ENCODE results near the gene DNAH17.

DNAH17 gene

DNA sequence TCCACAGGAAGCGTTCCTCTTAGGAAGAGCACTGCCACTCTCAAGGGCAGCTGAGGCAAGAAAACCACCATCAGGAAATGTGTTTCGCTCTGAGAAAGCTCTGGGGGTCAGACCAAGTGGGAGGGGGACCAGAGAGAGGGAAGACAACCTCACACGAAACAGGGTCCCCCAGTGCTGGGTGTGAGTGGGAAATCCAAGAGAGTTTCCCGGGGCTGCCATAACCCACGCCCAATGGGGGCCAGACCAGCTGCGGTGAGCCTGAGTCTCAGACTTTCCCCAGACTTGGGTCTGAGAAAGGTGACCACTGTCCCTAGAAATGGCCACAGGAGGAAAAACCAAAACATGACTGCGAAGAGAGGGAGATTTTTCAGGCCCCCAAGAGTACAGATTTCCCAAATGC is 14.5 kb downstream of the DNAH17 start:
- TF ChIP-seq, protein P1, sequence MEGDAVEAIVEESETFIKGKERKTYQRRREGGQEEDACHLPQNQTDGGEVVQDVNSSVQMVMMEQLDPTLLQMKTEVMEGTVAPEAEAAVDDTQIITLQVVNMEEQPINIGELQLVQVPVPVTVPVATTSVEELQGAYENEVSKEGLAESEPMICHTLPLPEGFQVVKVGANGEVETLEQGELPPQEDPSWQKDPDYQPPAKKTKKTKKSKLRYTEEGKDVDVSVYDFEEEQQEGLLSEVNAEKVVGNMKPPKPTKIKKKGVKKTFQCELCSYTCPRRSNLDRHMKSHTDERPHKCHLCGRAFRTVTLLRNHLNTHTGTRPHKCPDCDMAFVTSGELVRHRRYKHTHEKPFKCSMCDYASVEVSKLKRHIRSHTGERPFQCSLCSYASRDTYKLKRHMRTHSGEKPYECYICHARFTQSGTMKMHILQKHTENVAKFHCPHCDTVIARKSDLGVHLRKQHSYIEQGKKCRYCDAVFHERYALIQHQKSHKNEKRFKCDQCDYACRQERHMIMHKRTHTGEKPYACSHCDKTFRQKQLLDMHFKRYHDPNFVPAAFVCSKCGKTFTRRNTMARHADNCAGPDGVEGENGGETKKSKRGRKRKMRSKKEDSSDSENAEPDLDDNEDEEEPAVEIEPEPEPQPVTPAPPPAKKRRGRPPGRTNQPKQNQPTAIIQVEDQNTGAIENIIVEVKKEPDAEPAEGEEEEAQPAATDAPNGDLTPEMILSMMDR (IDR thresholded peaks at IDR 0.05; ENCODE audit: low read depth, low read length) = no peak
- no peaks in the 10 kb centered on the region for H3K9me3 ChIP-seq (ENCODE audit: severe bottlenecking)
- no peak overlapping the region for H3K27ac ChIP-seq
- no peak overlapping the region for H3K4me3 ChIP-seq (ENCODE audit: low read depth, low read length)
- H3K27me3 ChIP-seq (ENCODE audit: insufficient read depth, low read depth, severe bottlenecking) = no peaks in the 10 kb centered on the region
- no peak for DNase-seq
- no peaks in the 10 kb centered on the region for H3K36me3 ChIP-seq

DNA sequence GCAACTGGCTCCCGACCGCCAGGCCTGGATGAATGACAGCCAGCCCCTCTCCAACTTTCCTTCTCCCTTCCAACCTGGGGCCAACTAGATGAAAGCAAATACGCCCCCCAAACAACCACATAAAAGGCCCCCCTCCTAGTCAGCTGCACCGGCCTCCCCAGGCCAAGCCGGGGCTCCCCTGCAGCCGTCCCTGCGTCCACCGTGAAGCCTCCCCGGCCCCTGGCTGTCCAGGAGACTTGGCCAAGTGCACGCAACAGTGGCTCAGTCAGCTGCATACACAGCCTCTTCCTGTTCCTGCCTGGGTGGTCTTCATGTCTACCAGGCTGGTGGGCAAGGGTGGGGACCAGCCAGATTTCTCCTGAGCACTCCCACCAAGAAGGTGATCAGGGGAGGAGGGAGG is 16.0 kb downstream of the DNAH17 start:
- TF ChIP-seq, protein P1 (IDR thresholded peaks at IDR 0.05; ENCODE audit: low read depth, low read length) = no peak
- H3K4me3 ChIP-seq (ENCODE audit: low read depth, low read length) = no peak overlapping the region
- no peaks in the 10 kb centered on the region for H3K36me3 ChIP-seq
- H3K9me3 ChIP-seq (ENCODE audit: severe bottlenecking) = no peaks in the 10 kb centered on the region
- no peak overlapping the region for H3K27ac ChIP-seq
- H3K27me3 ChIP-seq (ENCODE audit: insufficient read depth, low read depth, severe bottlenecking) = no peaks in the 10 kb centered on the region
- no peak for DNase-seq

DNA sequence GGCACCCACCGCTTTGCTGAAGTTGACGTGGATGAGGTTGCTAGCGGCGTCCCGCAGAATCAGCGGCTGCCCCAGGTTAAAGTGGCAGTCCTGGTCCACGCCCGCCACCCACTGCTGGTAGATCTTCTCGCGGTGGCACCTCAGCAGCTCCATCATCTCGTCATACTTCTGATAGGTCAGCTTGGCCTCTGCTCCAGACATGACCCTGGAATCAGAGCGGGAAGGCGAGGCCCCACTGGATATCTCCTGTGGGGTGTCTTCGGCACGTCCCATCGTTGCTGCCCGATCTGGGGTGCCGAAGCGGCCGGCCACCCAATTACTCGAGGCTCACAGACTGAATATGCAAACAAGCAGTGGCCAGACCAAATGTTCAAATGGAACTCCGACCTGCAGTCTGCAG is 16.5 kb downstream of the DNAH17 start:
- Histone ChIP-seq H3K4me3 (ENCODE audit: low read depth, low read length) (no peak overlapping the region), H3K27ac (no peak overlapping the region), H3K27me3 (ENCODE audit: insufficient read depth, low read depth, severe bottlenecking) (no peaks in the 10 kb centered on the region), H3K36me3 (no peaks in the 10 kb centered on the region), H3K9me3 (ENCODE audit: severe bottlenecking) (no peaks in the 10 kb centered on the region)
- no peak for DNase-seq
- TF ChIP-seq, protein P1 (IDR thresholded peaks at IDR 0.05; ENCODE audit: low read depth, low read length) = no peak

DNA sequence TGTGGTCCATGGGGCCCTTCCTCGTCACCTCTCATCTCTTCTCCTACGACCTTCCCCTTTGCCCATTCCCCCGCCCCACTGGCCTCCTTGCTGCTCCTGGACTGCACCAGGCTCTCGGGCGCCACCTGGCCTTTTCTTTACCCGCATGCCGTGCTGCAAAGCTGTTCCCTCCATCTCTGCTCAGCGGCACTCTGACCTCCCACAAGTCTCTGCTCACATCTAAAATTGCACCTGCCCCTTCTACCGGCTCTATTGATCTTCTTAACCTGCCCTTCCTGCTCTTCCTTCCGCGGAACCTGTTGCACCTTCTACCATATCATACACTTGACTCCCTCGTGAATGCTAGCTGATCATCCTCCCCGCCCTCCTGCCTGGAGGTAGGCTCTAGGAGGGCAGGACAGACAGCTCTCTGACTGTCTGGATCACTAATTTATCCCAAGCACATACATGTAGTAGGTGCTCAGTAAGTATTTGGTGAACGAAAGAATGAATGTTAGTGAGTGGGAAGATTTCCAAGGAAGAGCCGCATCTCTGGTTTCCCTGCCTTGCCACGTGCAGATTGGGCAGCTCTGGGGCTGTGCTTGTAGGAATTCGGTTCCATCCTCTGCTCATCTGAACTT is 17.3 kb downstream of the DNAH17 start:
- no peaks in the 10 kb centered on the region for H3K27me3 ChIP-seq (ENCODE audit: insufficient read depth, low read depth, severe bottlenecking)
- H3K27ac ChIP-seq = no peak overlapping the region
- no peak overlapping the region for H3K4me3 ChIP-seq (ENCODE audit: low read depth, low read length)
- H3K9me3 ChIP-seq (ENCODE audit: severe bottlenecking) = no peaks in the 10 kb centered on the region
- TF ChIP-seq, protein P1 (IDR thresholded peaks at IDR 0.05; ENCODE audit: low read depth, low read length) = no peak
- no peak for DNase-seq
- no peaks in the 10 kb centered on the region for H3K36me3 ChIP-seq

DNA sequence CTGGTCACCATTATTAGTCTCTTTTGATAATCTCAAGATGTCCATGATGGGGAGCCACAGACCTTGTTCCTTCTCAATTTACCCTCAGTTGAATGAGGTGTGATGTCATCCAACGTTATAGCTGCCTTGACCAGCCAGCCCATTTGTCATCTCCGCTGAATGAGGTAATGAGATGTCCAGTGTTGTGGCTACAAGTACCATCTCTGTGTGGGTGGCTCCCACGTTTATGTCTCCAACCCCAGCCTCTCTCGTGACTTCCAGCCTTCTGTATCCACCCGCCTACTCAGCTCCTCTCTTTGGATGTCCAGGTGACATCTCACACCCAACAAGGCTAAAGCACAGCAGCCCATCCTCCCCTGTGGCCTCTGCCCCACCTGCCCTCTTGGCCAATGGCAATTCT is 18.2 kb downstream of the DNAH17 start:
- Histone ChIP-seq H3K27me3 (ENCODE audit: insufficient read depth, low read depth, severe bottlenecking) (no peaks in the 10 kb centered on the region), H3K36me3 (no peaks in the 10 kb centered on the region), H3K4me3 (ENCODE audit: low read depth, low read length) (no peak overlapping the region), H3K27ac (no peak overlapping the region), H3K9me3 (ENCODE audit: severe bottlenecking) (no peaks in the 10 kb centered on the region)
- TF ChIP-seq, protein P1 (IDR thresholded peaks at IDR 0.05; ENCODE audit: low read depth, low read length) = no peak
- no peak for DNase-seq

Measured in WERI-Rb-1 (cell line).